Osteoblast (primary cell): ENCODE measurements around the gene PSMC6. TPM values are rescaled to one million over a fixed set of nuclear protein-coding genes. Genes with fewer than 3 reads are reported as not detected.

Experiments
- DNase-seq: peaks from one replicate; pipeline ENCODE4 v3.0.0; 2011; ENCODE audit warnings: low spot score, mixed read lengths; ENCODE audit not compliant: insufficient read length; ENCODE audit errors: missing footprints
- H2AFZ ChIP-seq: 2 replicates; pipeline ENCODE4 v1.6.0; 2011; ENCODE audit warnings: mild to moderate bottlenecking, low read length
- H3K27ac ChIP-seq: 2 replicates; pipeline ENCODE4 v1.5.1; 2011; ENCODE audit warnings: mild to moderate bottlenecking, low read depth, low read length, moderate library complexity
- H3K27me3 ChIP-seq: 2 replicates; pipeline ENCODE4 v1.6.0; 2012; ENCODE audit warnings: mild to moderate bottlenecking, control low read depth, inconsistent platforms, low read length, moderate library complexity; ENCODE audit not compliant: insufficient read depth
- H3K36me3 ChIP-seq: 2 replicates; pipeline ENCODE4 v1.5.1; 2011; ENCODE audit warnings: mild to moderate bottlenecking, low read length, control low read depth, moderate library complexity; ENCODE audit not compliant: insufficient read depth
- H3K4me1 ChIP-seq: 2 replicates; pipeline ENCODE4 v1.5.1; 2011; ENCODE audit warnings: mild to moderate bottlenecking, low read length, control low read depth, moderate library complexity; ENCODE audit not compliant: insufficient read depth
- H3K4me2 ChIP-seq: 2 replicates; pipeline ENCODE4 v1.6.0; 2011; ENCODE audit warnings: mild to moderate bottlenecking, low read length; ENCODE audit not compliant: insufficient read depth
- H3K4me3 ChIP-seq: fragments of 200-600 bp; sonication (generic); 3 replicates; pipeline ENCODE4 v1.5.1; 2012; ENCODE audit warnings: mild to moderate bottlenecking, low read length, inconsistent platforms; ENCODE audit not compliant: insufficient read depth
- H3K79me2 ChIP-seq: 2 replicates; pipeline ENCODE4 v1.6.0; 2012; ENCODE audit warnings: mild to moderate bottlenecking, low read length, control low read depth, inconsistent platforms; ENCODE audit not compliant: insufficient read depth
- H3K9me3 ChIP-seq: 2 replicates; pipeline ENCODE4 v1.5.1; 2011; ENCODE audit warnings: low read depth, low read length, control low read depth
- H4K20me1 ChIP-seq: 2 replicates; pipeline ENCODE4 v1.6.0; 2012; ENCODE audit warnings: mild to moderate bottlenecking, low read length, control low read depth; ENCODE audit not compliant: insufficient read depth
- total RNA-seq: library from RNA; depleted of rRNA; stranded (reverse); fragments of >200 nt; gene quantifications from 2 replicates; pipeline ENCODE4 v1.2.3, GENCODE V29; 2012
- TF ChIP-seq, protein P1 (sequence below): IDR thresholded peaks from 2 replicates; pipeline ENCODE4 v1.5.1; 2011; ENCODE audit warnings: mild to moderate bottlenecking, low read depth, low read length, moderate library complexity; ENCODE audit errors: extremely low read depth

The PSMC6 gene
- total RNA-seq, 1 donor = 78.5 TPM

DNA sequence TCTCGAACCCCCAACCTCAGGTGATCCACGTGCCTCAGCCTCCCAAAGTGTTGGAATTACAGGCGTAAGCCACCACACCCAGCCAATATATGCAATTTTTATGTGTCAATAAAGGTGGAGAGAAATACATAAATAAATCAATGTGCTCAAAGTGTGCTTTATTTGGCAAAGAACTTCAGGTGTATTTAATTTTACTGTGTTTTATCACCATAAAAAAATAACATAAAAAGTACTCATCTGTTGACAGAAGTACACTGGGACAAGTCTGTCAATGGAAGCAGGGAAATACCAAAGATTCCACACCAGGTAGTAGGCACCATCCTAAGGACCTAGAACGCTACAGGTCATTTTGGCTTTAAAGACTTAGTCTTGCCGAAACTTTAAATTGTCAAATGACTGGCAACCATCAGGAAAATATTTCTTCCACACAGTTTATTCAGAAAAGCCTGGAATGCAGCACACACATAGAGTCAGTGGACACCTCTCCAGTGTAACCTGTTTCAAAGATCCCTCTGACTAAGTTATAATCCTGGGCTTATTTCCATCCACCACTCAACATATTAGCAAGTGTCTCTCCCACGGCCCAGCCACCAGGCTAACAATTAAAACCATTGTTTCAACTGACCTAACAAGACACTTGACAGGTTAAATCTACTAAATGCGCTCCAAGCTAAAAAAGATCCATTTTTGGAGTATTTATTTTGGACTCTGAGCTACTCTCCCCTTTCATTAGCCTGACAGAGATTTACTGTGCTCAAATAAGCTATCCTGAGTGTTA, 15.8 kb upstream of the PSMC6 start:
- Histone ChIP-seq H4K20me1 (peaks cover 9% of the 10 kb centered on the region), H3K4me2 (no peak overlapping the region), H3K79me2 (peaks cover 91% of the 10 kb centered on the region), H3K9me3 (no peaks in the 10 kb centered on the region), H3K4me1 (peaks cover 8% of the 10 kb centered on the region), H3K27me3 (no peaks in the 10 kb centered on the region), H3K4me3 (no peak overlapping the region), H3K27ac (no peak overlapping the region), H2AFZ (no peak overlapping the region), H3K36me3 (no peaks in the 10 kb centered on the region)
- DNase-seq = no peak
- TF ChIP-seq, protein P1, sequence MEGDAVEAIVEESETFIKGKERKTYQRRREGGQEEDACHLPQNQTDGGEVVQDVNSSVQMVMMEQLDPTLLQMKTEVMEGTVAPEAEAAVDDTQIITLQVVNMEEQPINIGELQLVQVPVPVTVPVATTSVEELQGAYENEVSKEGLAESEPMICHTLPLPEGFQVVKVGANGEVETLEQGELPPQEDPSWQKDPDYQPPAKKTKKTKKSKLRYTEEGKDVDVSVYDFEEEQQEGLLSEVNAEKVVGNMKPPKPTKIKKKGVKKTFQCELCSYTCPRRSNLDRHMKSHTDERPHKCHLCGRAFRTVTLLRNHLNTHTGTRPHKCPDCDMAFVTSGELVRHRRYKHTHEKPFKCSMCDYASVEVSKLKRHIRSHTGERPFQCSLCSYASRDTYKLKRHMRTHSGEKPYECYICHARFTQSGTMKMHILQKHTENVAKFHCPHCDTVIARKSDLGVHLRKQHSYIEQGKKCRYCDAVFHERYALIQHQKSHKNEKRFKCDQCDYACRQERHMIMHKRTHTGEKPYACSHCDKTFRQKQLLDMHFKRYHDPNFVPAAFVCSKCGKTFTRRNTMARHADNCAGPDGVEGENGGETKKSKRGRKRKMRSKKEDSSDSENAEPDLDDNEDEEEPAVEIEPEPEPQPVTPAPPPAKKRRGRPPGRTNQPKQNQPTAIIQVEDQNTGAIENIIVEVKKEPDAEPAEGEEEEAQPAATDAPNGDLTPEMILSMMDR = no peak

DNA sequence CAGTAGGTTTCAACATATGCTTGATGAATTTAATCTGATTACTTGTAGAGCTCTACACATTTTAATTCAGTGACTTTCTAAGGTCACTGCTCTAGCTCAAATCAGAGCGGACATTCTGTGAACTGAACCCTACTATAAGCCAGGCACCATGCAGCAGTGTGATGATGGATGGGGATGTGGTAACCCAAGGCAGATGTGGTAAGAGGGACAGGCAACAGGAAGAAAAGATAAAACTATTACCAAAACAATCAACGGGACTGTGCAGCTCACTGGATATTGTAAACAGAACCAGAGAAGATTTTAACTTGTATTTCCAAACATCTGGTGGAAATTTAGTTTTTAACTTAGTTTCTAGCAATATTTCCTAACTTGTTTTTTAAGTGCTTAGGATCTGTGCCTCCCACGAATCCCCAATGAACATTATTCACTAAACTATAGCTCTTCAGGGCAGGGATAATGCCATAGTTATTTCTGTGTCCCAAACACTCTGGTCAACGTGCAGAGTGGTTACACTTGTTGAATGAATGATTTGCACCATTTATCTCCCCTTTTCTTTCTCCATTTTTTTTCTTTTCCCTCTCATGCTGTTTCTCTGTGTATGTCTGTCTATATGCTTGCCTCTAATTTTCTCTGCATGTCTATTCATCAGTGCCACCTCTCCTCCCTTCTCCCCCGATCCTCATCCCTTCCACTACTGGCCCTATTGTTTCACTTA, 14.6 kb upstream of the PSMC6 start:
- Histone ChIP-seq H2AFZ (no peak overlapping the region), H3K27me3 (no peaks in the 10 kb centered on the region), H3K9me3 (no peaks in the 10 kb centered on the region), H3K27ac (no peak overlapping the region), H3K36me3 (no peaks in the 10 kb centered on the region), H3K4me2 (no peak overlapping the region), H4K20me1 (peaks cover 8% of the 10 kb centered on the region), H3K4me3 (no peak overlapping the region), H3K4me1 (peaks cover 8% of the 10 kb centered on the region), H3K79me2 (peaks cover 79% of the 10 kb centered on the region)
- no peak for DNase-seq
- TF ChIP-seq, protein P1 = no peak

DNA sequence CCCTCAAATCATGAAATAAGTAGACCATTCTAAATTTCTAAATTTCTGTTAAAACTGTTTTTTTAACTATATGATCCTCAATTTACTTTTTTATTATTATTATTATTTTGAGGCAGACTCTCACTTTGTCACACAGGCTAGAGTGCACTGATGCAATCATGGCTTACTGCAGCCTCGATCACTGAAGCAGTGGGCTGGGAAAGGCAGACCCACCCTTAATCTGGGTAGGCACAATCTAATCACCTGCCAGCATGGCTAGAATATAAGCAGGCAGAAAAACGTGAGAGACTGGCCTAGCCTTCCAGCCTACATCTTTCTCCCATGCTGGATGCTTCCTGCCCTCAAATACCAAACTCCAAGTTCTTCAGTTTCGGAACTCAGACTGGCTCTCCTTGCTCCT, 14.0 kb upstream of the PSMC6 start:
- H3K4me3 ChIP-seq = no peak overlapping the region
- no peaks in the 10 kb centered on the region for H3K36me3 ChIP-seq
- peaks cover 8% of the 10 kb centered on the region for H4K20me1 ChIP-seq
- DNase-seq = no peak
- no peak overlapping the region for H3K4me2 ChIP-seq
- no peaks in the 10 kb centered on the region for H3K27me3 ChIP-seq
- H3K27ac ChIP-seq = no peak overlapping the region
- TF ChIP-seq, protein P1 = no peak
- H3K9me3 ChIP-seq = no peaks in the 10 kb centered on the region
- H3K4me1 ChIP-seq = peaks cover 8% of the 10 kb centered on the region
- H2AFZ ChIP-seq = no peak overlapping the region
- peaks cover 73% of the 10 kb centered on the region for H3K79me2 ChIP-seq

DNA sequence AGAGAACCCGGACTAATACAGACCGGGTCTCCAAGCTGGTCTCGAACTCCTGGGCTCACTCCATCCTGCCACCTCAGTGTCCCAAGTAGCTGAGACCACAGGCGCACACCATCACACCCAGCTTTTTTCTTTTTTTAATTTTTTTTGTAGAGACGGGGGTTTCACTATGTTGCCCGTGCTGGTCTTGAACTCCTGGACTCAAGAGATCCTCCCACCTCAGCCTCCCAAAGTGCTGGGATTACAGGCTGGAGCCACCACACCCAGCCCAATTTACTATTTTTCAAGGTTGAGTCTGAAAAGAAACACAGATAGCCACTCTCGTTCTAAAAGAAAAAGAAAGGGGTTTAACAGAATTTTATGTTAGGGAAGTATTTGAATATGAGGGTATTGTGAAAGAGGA, 13.5 kb upstream of the PSMC6 start:
- H3K27ac ChIP-seq = no peak overlapping the region
- H3K4me1 ChIP-seq = peaks cover 8% of the 10 kb centered on the region
- TF ChIP-seq, protein P1 = no peak
- H2AFZ ChIP-seq = no peak overlapping the region
- no peaks in the 10 kb centered on the region for H3K27me3 ChIP-seq
- no peaks in the 10 kb centered on the region for H3K36me3 ChIP-seq
- H3K4me3 ChIP-seq = no peak overlapping the region
- no peaks in the 10 kb centered on the region for H3K9me3 ChIP-seq
- no peak overlapping the region for H3K4me2 ChIP-seq
- H4K20me1 ChIP-seq = peaks cover 8% of the 10 kb centered on the region
- no peak for DNase-seq
- peaks cover 68% of the 10 kb centered on the region for H3K79me2 ChIP-seq
